WERI-Rb-1 (cell line): Measurements from ENCODE around the gene OR52N1.

Experiments used
- DNase-seq: peaks from one replicate; pipeline ENCODE4 v3.0.0-alpha.2; 2020
- H3K27ac ChIP-seq: fragments of 250-450 bp; sonication (Bioruptor Pico); 2 replicates; pipeline ENCODE4 v1.5.1; 2020; ENCODE audit warnings: mild to moderate bottlenecking, moderate library complexity
- H3K27me3 ChIP-seq: fragments of 250-450 bp; sonication (Bioruptor Pico); 2 replicates; pipeline ENCODE4 v1.5.1; 2021; ENCODE audit warnings: mild to moderate bottlenecking, low read depth, moderate library complexity; ENCODE audit not compliant: insufficient read depth, severe bottlenecking
- H3K36me3 ChIP-seq: fragments of 250-450 bp; sonication (Bioruptor Pico); 2 replicates; pipeline ENCODE4 v1.5.1; 2020; ENCODE audit warnings: mild to moderate bottlenecking, moderate library complexity
- H3K4me3 ChIP-seq: 2 replicates; pipeline ENCODE4 v1.5.1; 2011; ENCODE audit warnings: low read depth, mild to moderate bottlenecking, control low read depth, low read length
- H3K9me3 ChIP-seq: fragments of 250-450 bp; sonication (Bioruptor Pico); 2 replicates; pipeline ENCODE4 v1.5.1; 2021; ENCODE audit warnings: mild to moderate bottlenecking, moderate library complexity; ENCODE audit not compliant: severe bottlenecking
- TF ChIP-seq, protein P1 (sequence below): IDR thresholded peaks from 2 replicates; pipeline ENCODE4 v1.5.1; 2011; ENCODE audit warnings: low read depth, mild to moderate bottlenecking, control low read depth, inconsistent platforms, low read length

Gene OR52N1

DNA sequence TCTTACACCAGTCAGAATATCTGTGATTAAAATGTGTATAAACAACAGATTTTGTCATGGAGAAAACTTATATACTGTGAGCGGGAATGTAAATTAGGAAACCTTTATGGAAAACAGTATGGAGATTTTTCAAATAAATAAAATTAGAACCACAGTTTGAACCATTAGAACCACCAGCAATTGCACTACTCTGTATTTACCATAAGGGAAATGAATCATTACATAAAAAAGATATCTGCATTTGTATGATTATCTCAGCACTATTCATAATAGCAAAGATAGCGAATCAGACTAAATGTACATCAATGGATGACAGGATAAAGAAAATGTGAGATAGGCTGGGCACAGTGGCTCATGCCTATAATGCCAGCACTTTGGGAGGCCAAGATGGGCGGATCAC is 44.5 kb downstream of the OR52N1 start:
- TF ChIP-seq, protein P1, sequence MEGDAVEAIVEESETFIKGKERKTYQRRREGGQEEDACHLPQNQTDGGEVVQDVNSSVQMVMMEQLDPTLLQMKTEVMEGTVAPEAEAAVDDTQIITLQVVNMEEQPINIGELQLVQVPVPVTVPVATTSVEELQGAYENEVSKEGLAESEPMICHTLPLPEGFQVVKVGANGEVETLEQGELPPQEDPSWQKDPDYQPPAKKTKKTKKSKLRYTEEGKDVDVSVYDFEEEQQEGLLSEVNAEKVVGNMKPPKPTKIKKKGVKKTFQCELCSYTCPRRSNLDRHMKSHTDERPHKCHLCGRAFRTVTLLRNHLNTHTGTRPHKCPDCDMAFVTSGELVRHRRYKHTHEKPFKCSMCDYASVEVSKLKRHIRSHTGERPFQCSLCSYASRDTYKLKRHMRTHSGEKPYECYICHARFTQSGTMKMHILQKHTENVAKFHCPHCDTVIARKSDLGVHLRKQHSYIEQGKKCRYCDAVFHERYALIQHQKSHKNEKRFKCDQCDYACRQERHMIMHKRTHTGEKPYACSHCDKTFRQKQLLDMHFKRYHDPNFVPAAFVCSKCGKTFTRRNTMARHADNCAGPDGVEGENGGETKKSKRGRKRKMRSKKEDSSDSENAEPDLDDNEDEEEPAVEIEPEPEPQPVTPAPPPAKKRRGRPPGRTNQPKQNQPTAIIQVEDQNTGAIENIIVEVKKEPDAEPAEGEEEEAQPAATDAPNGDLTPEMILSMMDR = no peak
- no peak for DNase-seq
- no peak overlapping the region for H3K27ac ChIP-seq
- no peaks in the 10 kb centered on the region for H3K36me3 ChIP-seq
- peaks cover 66% of the 10 kb centered on the region for H3K27me3 ChIP-seq
- no peak overlapping the region for H3K4me3 ChIP-seq
- no peaks in the 10 kb centered on the region for H3K9me3 ChIP-seq

DNA sequence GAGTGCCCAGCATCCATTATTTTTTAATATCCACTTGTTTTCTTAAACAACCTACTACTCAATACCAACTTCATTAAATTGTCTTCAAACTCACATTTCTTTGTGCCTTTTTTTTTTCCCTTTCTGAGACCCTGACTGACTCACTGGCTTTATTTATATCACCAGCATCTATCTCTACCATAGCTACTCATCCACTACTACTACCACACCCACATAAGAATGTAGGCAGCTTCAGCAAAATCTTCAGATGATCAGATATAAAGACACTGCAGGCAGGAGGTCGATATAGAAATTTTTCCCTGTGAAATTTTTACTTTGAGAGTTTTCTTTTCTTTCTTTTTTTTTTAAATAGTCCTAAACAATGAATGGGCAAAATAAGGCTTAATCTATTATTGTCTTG is 52.6 kb downstream of the OR52N1 start:
- Histone ChIP-seq H3K27ac (no peak overlapping the region), H3K36me3 (no peaks in the 10 kb centered on the region), H3K27me3 (peaks cover 35% of the 10 kb centered on the region), H3K9me3 (no peaks in the 10 kb centered on the region), H3K4me3 (no peak overlapping the region)
- TF ChIP-seq, protein P1 = no peak
- DNase-seq = no peak

DNA sequence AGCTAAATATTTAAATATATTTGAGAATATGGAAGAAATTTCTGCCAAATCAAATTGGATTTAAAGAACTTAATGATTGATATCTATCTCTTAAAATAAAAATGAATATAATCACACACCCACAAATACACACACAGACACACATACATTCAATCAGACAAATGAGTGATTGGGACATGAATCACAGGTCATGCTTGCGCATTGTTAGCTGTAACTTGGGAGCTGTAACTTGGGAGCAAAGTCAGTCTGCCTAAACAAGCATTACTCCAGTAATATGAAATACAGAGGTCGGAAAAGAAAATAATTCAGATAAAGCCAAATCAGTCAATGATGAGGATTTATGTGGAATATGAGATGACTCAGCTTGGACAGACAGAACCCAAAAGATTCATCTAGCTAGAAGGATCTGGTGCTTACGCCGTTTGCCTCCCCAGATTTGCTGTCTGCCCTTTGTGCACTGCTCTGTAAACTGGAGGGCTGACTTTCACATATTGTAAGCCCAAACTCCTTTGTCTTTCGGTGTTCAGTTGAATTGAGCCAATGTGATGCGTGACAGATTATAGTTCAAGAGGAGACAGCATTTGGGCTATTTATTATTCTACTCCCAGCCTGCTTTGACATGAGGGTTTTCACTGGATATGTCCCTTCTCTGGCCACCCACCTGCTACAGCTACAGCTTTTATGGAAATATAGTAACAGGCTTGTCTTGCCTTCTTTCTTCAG is 53.2 kb downstream of the OR52N1 start:
- no peak overlapping the region for H3K27ac ChIP-seq
- no peaks in the 10 kb centered on the region for H3K9me3 ChIP-seq
- no peaks in the 10 kb centered on the region for H3K36me3 ChIP-seq
- H3K4me3 ChIP-seq = no peak overlapping the region
- H3K27me3 ChIP-seq = peaks cover 29% of the 10 kb centered on the region
- DNase-seq = no peak
- TF ChIP-seq, protein P1 = no peak

DNA sequence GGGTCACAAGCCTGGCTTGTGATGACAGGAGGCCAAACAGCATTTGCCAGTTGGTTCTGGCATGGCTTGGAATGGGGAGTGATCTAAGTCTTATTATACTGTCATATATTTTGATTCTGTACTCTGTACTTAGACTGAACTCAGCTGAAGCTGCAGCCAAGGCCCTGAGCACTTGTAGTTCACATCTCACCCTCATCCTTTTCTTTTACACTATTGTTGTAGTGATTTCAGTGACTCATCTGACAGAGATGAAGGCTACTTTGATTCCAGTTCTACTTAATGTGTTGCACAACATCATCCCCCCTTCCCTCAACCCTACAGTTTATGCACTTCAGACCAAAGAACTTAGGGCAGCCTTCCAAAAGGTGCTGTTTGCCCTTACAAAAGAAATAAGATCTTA is 54.0 kb downstream of the OR52N1 start:
- Histone ChIP-seq H3K27ac (no peak overlapping the region), H3K36me3 (no peaks in the 10 kb centered on the region), H3K27me3 (peaks cover 27% of the 10 kb centered on the region), H3K4me3 (no peak overlapping the region), H3K9me3 (no peaks in the 10 kb centered on the region)
- DNase-seq = no peak
- TF ChIP-seq, protein P1 = no peak
